Nephron progenitor cell (in vitro differentiated cells): ENCODE data around the gene SDK2.
A peak's percentile ranks its signal among the peaks of the same experiment; 100 is the strongest.

ENCODE experiments used
- DNase-seq: peaks from one replicate; pipeline ENCODE4 v3.0.0; 2021
- H3K27ac Mint-ChIP-seq: 2 replicates; pipeline ENCODE4 v1.8.0; 2021; ENCODE audit warnings: mild to moderate bottlenecking, moderate library complexity, mixed read lengths
- H3K27me3 Mint-ChIP-seq: 2 replicates; pipeline ENCODE4 v1.8.0; 2021; ENCODE audit warnings: mild to moderate bottlenecking, low read depth, mixed read lengths; ENCODE audit not compliant: poor library complexity
- H3K36me3 Mint-ChIP-seq: 2 replicates; pipeline ENCODE4 v1.8.0; 2021; ENCODE audit warnings: low read depth, mixed read lengths
- H3K4me1 Mint-ChIP-seq: 2 replicates; pipeline ENCODE4 v1.8.0; 2021; ENCODE audit warnings: mixed read lengths
- H3K4me3 Mint-ChIP-seq: 2 replicates; pipeline ENCODE4 v1.8.0; 2021; ENCODE audit warnings: mild to moderate bottlenecking, moderate library complexity, mixed read lengths
- H3K9me3 Mint-ChIP-seq: 2 replicates; pipeline ENCODE4 v1.8.0; 2021; ENCODE audit warnings: mild to moderate bottlenecking, moderate library complexity, mixed read lengths
- TF ChIP-seq, protein P1 (sequence below): fragments of 200-600 bp; sonication (generic); IDR thresholded peaks from 2 replicates; pipeline ENCODE4 v1.5.0; 2021; ENCODE audit warnings: antibody characterized with exemption

Gene SDK2

GRCh38 chr17:73581379-73581778 lies 62.9 kb downstream of the SDK2 start:
- TF ChIP-seq, protein P1, sequence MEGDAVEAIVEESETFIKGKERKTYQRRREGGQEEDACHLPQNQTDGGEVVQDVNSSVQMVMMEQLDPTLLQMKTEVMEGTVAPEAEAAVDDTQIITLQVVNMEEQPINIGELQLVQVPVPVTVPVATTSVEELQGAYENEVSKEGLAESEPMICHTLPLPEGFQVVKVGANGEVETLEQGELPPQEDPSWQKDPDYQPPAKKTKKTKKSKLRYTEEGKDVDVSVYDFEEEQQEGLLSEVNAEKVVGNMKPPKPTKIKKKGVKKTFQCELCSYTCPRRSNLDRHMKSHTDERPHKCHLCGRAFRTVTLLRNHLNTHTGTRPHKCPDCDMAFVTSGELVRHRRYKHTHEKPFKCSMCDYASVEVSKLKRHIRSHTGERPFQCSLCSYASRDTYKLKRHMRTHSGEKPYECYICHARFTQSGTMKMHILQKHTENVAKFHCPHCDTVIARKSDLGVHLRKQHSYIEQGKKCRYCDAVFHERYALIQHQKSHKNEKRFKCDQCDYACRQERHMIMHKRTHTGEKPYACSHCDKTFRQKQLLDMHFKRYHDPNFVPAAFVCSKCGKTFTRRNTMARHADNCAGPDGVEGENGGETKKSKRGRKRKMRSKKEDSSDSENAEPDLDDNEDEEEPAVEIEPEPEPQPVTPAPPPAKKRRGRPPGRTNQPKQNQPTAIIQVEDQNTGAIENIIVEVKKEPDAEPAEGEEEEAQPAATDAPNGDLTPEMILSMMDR = no peak
- no peak for DNase-seq
- peaks cover 11% of the 10 kb centered on the region for H3K27me3 Mint-ChIP-seq
- peaks cover 9% of the 10 kb centered on the region for H3K36me3 Mint-ChIP-seq
- no peaks in the 10 kb centered on the region for H3K9me3 Mint-ChIP-seq
- H3K4me1 Mint-ChIP-seq = peaks cover 51% of the 10 kb centered on the region
- peak overlapping the region; percentile 46 for H3K27ac Mint-ChIP-seq
- H3K4me3 Mint-ChIP-seq = no peak overlapping the region

- H3K9me3 Mint-ChIP-seq = no peaks in the 10 kb centered on the region
- peaks cover 53% of the 10 kb centered on the region for H3K4me1 Mint-ChIP-seq
- no peak overlapping the region for H3K4me3 Mint-ChIP-seq
- no peak for DNase-seq
- TF ChIP-seq, protein P1 = no peak
- H3K27me3 Mint-ChIP-seq = peaks cover 11% of the 10 kb centered on the region
- no peak overlapping the region for H3K27ac Mint-ChIP-seq
- peaks cover 9% of the 10 kb centered on the region for H3K36me3 Mint-ChIP-seq
Measured at GRCh38 chr17:73580073-73580710, 64.1 kb downstream of the SDK2 start.

GRCh38 chr17:73576556-73577098 lies 67.6 kb downstream of the SDK2 start:
- no peak for DNase-seq
- no peak overlapping the region for H3K27ac Mint-ChIP-seq
- peaks cover 41% of the 10 kb centered on the region for H3K4me1 Mint-ChIP-seq
- H3K4me3 Mint-ChIP-seq = no peak overlapping the region
- H3K36me3 Mint-ChIP-seq = peaks cover 9% of the 10 kb centered on the region
- no peaks in the 10 kb centered on the region for H3K9me3 Mint-ChIP-seq
- H3K27me3 Mint-ChIP-seq = peaks cover 8% of the 10 kb centered on the region
- TF ChIP-seq, protein P1 = no peak

GRCh38 chr17:73575470-73576221 lies 68.6 kb downstream of the SDK2 start:
- no peak overlapping the region for H3K4me3 Mint-ChIP-seq
- H3K36me3 Mint-ChIP-seq = peaks cover 9% of the 10 kb centered on the region
- no peak overlapping the region for H3K27ac Mint-ChIP-seq
- TF ChIP-seq, protein P1 = no peak
- H3K9me3 Mint-ChIP-seq = no peaks in the 10 kb centered on the region
- no peak for DNase-seq
- H3K27me3 Mint-ChIP-seq = peaks cover 8% of the 10 kb centered on the region
- H3K4me1 Mint-ChIP-seq = peaks cover 40% of the 10 kb centered on the region

DNA sequence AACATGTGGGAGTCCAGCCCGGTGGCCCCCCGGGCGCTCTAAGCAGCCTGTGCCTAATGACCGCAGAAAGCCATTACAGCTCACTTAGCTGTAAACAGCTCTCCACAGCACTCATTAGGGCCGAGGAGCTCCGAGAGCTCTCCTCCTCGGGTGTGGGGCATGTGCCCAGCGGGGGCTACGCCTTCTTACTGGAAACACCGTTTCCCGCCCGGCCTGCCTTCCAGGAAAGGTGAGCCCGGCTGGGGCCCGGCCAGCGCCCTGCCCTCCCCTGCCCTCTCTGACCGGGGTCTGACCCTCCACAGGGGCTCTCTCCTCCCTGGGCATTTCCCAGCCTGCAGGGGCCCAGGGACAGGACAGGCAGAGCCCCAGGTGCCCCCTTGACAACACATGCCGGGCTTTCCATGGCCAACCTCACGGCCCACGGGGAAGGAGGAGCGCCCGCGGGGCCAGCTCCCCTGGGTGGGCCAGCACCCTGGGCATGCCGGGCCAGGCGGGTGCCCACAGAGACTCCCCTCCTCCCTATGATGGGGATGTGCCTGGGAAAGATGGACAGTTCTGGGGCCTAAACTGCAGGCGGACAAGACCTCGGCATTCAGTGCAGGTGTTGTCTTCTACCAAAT lies 72.6 kb downstream of the SDK2 start:
- no peaks in the 10 kb centered on the region for H3K27me3 Mint-ChIP-seq
- no peak overlapping the region for H3K27ac Mint-ChIP-seq
- no peaks in the 10 kb centered on the region for H3K9me3 Mint-ChIP-seq
- H3K4me3 Mint-ChIP-seq = no peak overlapping the region
- TF ChIP-seq, protein P1 = no peak
- H3K4me1 Mint-ChIP-seq = peaks cover 52% of the 10 kb centered on the region
- H3K36me3 Mint-ChIP-seq = peaks cover 5% of the 10 kb centered on the region
- no peak for DNase-seq
